MM.1S (cell line): ENCODE results near the gene RNF11.

Experiments
- DNase-seq: peaks from one replicate; pipeline ENCODE4 v3.0.0-alpha.2; 2015
- H2AFZ ChIP-seq: fragments of 300-600 bp; sonication (generic); 2 replicates; pipeline ENCODE4 v1.6.0; 2016; ENCODE audit warnings: antibody characterized with exemption, low read length
- H3F3A ChIP-seq: fragments of 300-600 bp; sonication (generic); 2 replicates; pipeline ENCODE4 v1.6.1; 2016; ENCODE audit warnings: mild to moderate bottlenecking, antibody characterized with exemption, low read length, moderate library complexity, mixed read lengths; ENCODE audit not compliant: insufficient read depth
- H3K27ac ChIP-seq: fragments of 300-600 bp; sonication (generic); 2 replicates; pipeline ENCODE4 v1.5.1; 2016; ENCODE audit warnings: mild to moderate bottlenecking, low read length
- H3K27me3 ChIP-seq: fragments of 300-600 bp; sonication (generic); replicated peaks from 2 replicates; pipeline ENCODE4 v1.6.0; 2016; ENCODE audit warnings: low read length; ENCODE audit not compliant: insufficient read depth
- H3K36me3 ChIP-seq: fragments of 300-600 bp; sonication (generic); replicated peaks from 2 replicates; pipeline ENCODE4 v1.6.1; 2016; ENCODE audit warnings: mild to moderate bottlenecking, low read length, mixed read lengths; ENCODE audit not compliant: insufficient read depth
- H3K4me1 ChIP-seq: fragments of 300-600 bp; sonication (generic); 2 replicates; pipeline ENCODE4 v1.6.1; 2016; ENCODE audit warnings: low read length, mixed read lengths
- H3K4me2 ChIP-seq: fragments of 300-600 bp; sonication (generic); 2 replicates; pipeline ENCODE4 v1.6.0; 2016; ENCODE audit warnings: low read depth, low read length
- H3K4me3 ChIP-seq: fragments of 300-600 bp; sonication (generic); 2 replicates; pipeline ENCODE4 v1.5.1; 2016; ENCODE audit warnings: low read length, mixed read lengths
- H3K79me2 ChIP-seq: fragments of 300-600 bp; sonication (generic); 2 replicates; pipeline ENCODE4 v1.6.1; 2016; ENCODE audit warnings: mixed run types, low read length, mixed read lengths
- H3K9ac ChIP-seq: fragments of 300-600 bp; sonication (generic); 2 replicates; pipeline ENCODE4 v1.6.1; 2016; ENCODE audit warnings: low read length, mixed read lengths
- H3K9me2 ChIP-seq: fragments of 300-600 bp; sonication (generic); replicated peaks from 2 replicates; pipeline ENCODE4 v1.6.1; 2016; ENCODE audit warnings: mild to moderate bottlenecking, low read length, mixed read lengths; ENCODE audit not compliant: insufficient read depth
- H3K9me3 ChIP-seq: fragments of 300-600 bp; sonication (generic); replicated peaks from 2 replicates; pipeline ENCODE4 v1.6.1; 2016; ENCODE audit warnings: mild to moderate bottlenecking, low read length, mixed read lengths; ENCODE audit not compliant: insufficient read depth
- H4K20me1 ChIP-seq: fragments of 300-600 bp; sonication (generic); 2 replicates; pipeline ENCODE4 v1.6.1; 2016; ENCODE audit warnings: mild to moderate bottlenecking, low read length, moderate library complexity, mixed read lengths; ENCODE audit not compliant: insufficient read depth
- CTCF ChIP-seq: fragments of 300-600 bp; sonication (generic); IDR thresholded peaks from 2 replicates; pipeline ENCODE4 v1.5.1; 2016; ENCODE audit warnings: antibody characterized with exemption, low read length, mixed read lengths
- EZH2 ChIP-seq: fragments of 300-600 bp; sonication (generic); optimal IDR thresholded peaks from 2 replicates; pipeline ENCODE3; 2017; ENCODE audit warnings: low read depth, mild to moderate bottlenecking, antibody characterized with exemption, low read length, mixed read lengths
- EZH2phosphoT487 ChIP-seq: fragments of 300-600 bp; sonication (generic); IDR thresholded peaks from 2 replicates; pipeline ENCODE4 v1.6.1; 2018; ENCODE audit warnings: antibody characterized with exemption, low read length

Gene RNF11

GRCh38 chr1:51293898-51294515, 57.9 kb downstream of the RNF11 start:
- no peaks in the 10 kb centered on the region for H3K79me2 ChIP-seq
- no peaks in the 10 kb centered on the region for H3K9me3 ChIP-seq
- DNase-seq = no peak
- no peaks in the 10 kb centered on the region for H3K27me3 ChIP-seq
- H3K27ac ChIP-seq = no peak overlapping the region
- H3K4me2 ChIP-seq = no peak overlapping the region
- H2AFZ ChIP-seq = no peak overlapping the region
- TF ChIP-seq EZH2 = no peak
- no peak for TF ChIP-seq CTCF
- TF ChIP-seq EZH2phosphoT487 = no peak
- H4K20me1 ChIP-seq = no peaks in the 10 kb centered on the region
- 0 out of 2 replicates have a peak, but pooled peaks cover 5% of the 10 kb centered on the region for H3K4me1 ChIP-seq
- no peaks in the 10 kb centered on the region for H3K36me3 ChIP-seq
- no peak overlapping the region for H3K9ac ChIP-seq
- no peak overlapping the region for H3K4me3 ChIP-seq
- H3F3A ChIP-seq = no peaks in the 10 kb centered on the region
- no peaks in the 10 kb centered on the region for H3K9me2 ChIP-seq

GRCh38 chr1:51294566-51295184, 58.6 kb downstream of the RNF11 start:
- Histone ChIP-seq H3K36me3 (no peaks in the 10 kb centered on the region), H3K9me2 (no peaks in the 10 kb centered on the region), H2AFZ (no peak overlapping the region), H3K4me1 (0 out of 2 replicates have a peak, but pooled peaks cover 5% of the 10 kb centered on the region), H3K79me2 (no peaks in the 10 kb centered on the region), H3F3A (no peaks in the 10 kb centered on the region), H3K27me3 (no peaks in the 10 kb centered on the region), H3K27ac (no peak overlapping the region), H3K9me3 (no peaks in the 10 kb centered on the region), H3K4me2 (no peak overlapping the region), H4K20me1 (no peaks in the 10 kb centered on the region), H3K4me3 (no peak overlapping the region), H3K9ac (no peak overlapping the region)
- DNase-seq = no peak
- TF ChIP-seq EZH2 (no peak), EZH2phosphoT487 (no peak), CTCF (no peak)

- no peak overlapping the region for H3K4me2 ChIP-seq
- TF ChIP-seq EZH2phosphoT487 (no peak), CTCF (no peak), EZH2 (no peak)
- H3K27me3 ChIP-seq = no peaks in the 10 kb centered on the region
- H3K4me3 ChIP-seq = no peak overlapping the region
- H4K20me1 ChIP-seq = no peaks in the 10 kb centered on the region
- no peak overlapping the region for H3K27ac ChIP-seq
- H2AFZ ChIP-seq = no peak overlapping the region
- H3F3A ChIP-seq = no peaks in the 10 kb centered on the region
- H3K79me2 ChIP-seq = no peaks in the 10 kb centered on the region
- H3K36me3 ChIP-seq = no peaks in the 10 kb centered on the region
- no peaks in the 10 kb centered on the region for H3K9me2 ChIP-seq
- 0 out of 2 replicates have a peak, but pooled peaks cover 5% of the 10 kb centered on the region for H3K4me1 ChIP-seq
- no peak for DNase-seq
- H3K9me3 ChIP-seq = no peaks in the 10 kb centered on the region
- H3K9ac ChIP-seq = no peak overlapping the region
These were observed 59.9 kb downstream of the RNF11 start for GRCh38 chr1:51295926-51296325.
